SU-DHL-6 (cell line): Measurements from ENCODE around the gene EPAS1.

Experiments
- H2AFZ ChIP-seq: fragments of 200-600 bp; sonication (generic); 2 replicates; pipeline ENCODE4 v1.6.1; 2014; ENCODE audit warnings: low read depth, mild to moderate bottlenecking, moderate library complexity, mixed read lengths, antibody characterized with exemption, low read length; ENCODE audit not compliant: severe bottlenecking
- H3F3A ChIP-seq: fragments of 200-600 bp; shearing (Covaris generic); 2 replicates; pipeline ENCODE4 v1.6.0; 2016; ENCODE audit warnings: antibody characterized with exemption, mild to moderate bottlenecking; ENCODE audit not compliant: insufficient read depth
- H3K27ac ChIP-seq: fragments of 200-600 bp; sonication (generic); 2 replicates; pipeline ENCODE4 v1.5.1; 2016; ENCODE audit warnings: low read depth, mild to moderate bottlenecking, low read length, moderate library complexity, mixed read lengths
- H3K27me3 ChIP-seq: fragments of 200-600 bp; sonication (generic), shearing (Covaris generic); 2 replicates; pipeline ENCODE4 v1.6.0; 2014; ENCODE audit warnings: mild to moderate bottlenecking, low read length
- H3K36me3 ChIP-seq: fragments of 200-600 bp; sonication (generic); 2 replicates; pipeline ENCODE4 v1.6.1; 2014; ENCODE audit warnings: mild to moderate bottlenecking, low read length, mixed read lengths
- H3K4me2 ChIP-seq: fragments of 300-600, 200-600 bp; shearing (Covaris generic), sonication (generic); 2 replicates; pipeline ENCODE4 v1.6.0; 2014; ENCODE audit warnings: low read length, low read depth, mild to moderate bottlenecking; ENCODE audit not compliant: poor library complexity, severe bottlenecking
- H3K4me3 ChIP-seq: fragments of 200-600 bp; sonication (generic); 2 replicates; pipeline ENCODE4 v1.5.1; 2014; ENCODE audit warnings: antibody characterized with exemption, low read length, mild to moderate bottlenecking, mixed read lengths; ENCODE audit not compliant: insufficient read depth, poor library complexity, severe bottlenecking
- H3K79me2 ChIP-seq: fragments of 200-600 bp; sonication (generic); 2 replicates; pipeline ENCODE4 v1.6.1; 2014; ENCODE audit warnings: mild to moderate bottlenecking, low read length, moderate library complexity; ENCODE audit not compliant: insufficient read depth
- H3K9ac ChIP-seq: fragments of 200-600 bp; sonication (generic); 2 replicates; pipeline ENCODE4 v1.7.0; 2014; ENCODE audit warnings: mild to moderate bottlenecking, low read length
- H3K9me2 ChIP-seq: fragments of 200-600 bp; sonication (generic); replicated peaks from 2 replicates; pipeline ENCODE4 v1.6.1; 2014; ENCODE audit warnings: low read length; ENCODE audit not compliant: insufficient read depth
- H3K9me3 ChIP-seq: fragments of 200-600 bp; sonication (generic); 2 replicates; pipeline ENCODE4 v1.6.1; 2014; ENCODE audit warnings: low read length, mixed read lengths; ENCODE audit not compliant: insufficient read depth
- H4K20me1 ChIP-seq: fragments of 200-600 bp; sonication (generic); 2 replicates; pipeline ENCODE4 v1.6.1; 2014; ENCODE audit warnings: low read depth, mild to moderate bottlenecking, antibody characterized with exemption, low read length, moderate library complexity, mixed read lengths
- EZH2phosphoT487 ChIP-seq: fragments of 200-600 bp; sonication (generic), shearing (Covaris generic); conservative IDR thresholded peaks from 2 replicates; pipeline ENCODE4 v1.6.1; 2018; ENCODE audit warnings: mild to moderate bottlenecking, antibody characterized with exemption, low read length, moderate library complexity, mixed read lengths
- TF ChIP-seq, protein P1 (sequence below): fragments of 200-600 bp; sonication (generic); IDR thresholded peaks from one replicate; pipeline ENCODE4 v1.5.1; 2017; ENCODE audit warnings: antibody characterized with exemption, mild to moderate bottlenecking, low read length, moderate library complexity; ENCODE audit not compliant: insufficient read depth, poor library complexity, severe bottlenecking

EPAS1 gene

DNA sequence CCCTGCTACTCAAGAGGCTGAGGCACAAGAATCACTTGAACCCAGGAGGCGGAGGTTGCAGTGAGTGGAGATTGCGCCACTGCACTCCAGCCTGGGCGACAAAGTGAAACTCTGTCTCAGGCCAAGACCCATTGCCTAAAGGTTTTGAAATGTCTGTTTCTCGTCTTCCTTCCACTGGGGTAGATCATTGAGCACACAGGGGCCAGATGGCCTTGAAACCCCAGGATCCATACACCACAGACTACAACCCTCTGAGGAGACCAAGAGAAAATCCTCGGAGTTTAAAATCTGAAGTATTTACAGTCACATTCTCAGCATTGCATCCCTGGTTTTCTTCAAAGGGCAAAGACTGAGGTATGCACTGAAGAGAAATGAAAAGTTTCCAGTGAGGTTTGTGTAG, 7.1 kb upstream of the EPAS1 start:
- TF ChIP-seq EZH2phosphoT487 = no peak
- TF ChIP-seq, protein P1, sequence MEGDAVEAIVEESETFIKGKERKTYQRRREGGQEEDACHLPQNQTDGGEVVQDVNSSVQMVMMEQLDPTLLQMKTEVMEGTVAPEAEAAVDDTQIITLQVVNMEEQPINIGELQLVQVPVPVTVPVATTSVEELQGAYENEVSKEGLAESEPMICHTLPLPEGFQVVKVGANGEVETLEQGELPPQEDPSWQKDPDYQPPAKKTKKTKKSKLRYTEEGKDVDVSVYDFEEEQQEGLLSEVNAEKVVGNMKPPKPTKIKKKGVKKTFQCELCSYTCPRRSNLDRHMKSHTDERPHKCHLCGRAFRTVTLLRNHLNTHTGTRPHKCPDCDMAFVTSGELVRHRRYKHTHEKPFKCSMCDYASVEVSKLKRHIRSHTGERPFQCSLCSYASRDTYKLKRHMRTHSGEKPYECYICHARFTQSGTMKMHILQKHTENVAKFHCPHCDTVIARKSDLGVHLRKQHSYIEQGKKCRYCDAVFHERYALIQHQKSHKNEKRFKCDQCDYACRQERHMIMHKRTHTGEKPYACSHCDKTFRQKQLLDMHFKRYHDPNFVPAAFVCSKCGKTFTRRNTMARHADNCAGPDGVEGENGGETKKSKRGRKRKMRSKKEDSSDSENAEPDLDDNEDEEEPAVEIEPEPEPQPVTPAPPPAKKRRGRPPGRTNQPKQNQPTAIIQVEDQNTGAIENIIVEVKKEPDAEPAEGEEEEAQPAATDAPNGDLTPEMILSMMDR = no peak
- no peak overlapping the region for H3K27ac ChIP-seq
- no peaks in the 10 kb centered on the region for H3K79me2 ChIP-seq
- H3K4me3 ChIP-seq = no peak overlapping the region
- H3K9ac ChIP-seq = no peak overlapping the region
- no peaks in the 10 kb centered on the region for H4K20me1 ChIP-seq
- no peaks in the 10 kb centered on the region for H3K36me3 ChIP-seq
- no peaks in the 10 kb centered on the region for H3K27me3 ChIP-seq
- H3K9me2 ChIP-seq = no peaks in the 10 kb centered on the region
- H3K9me3 ChIP-seq = no peaks in the 10 kb centered on the region
- H3F3A ChIP-seq = no peaks in the 10 kb centered on the region
- no peak overlapping the region for H2AFZ ChIP-seq
- no peak overlapping the region for H3K4me2 ChIP-seq

DNA sequence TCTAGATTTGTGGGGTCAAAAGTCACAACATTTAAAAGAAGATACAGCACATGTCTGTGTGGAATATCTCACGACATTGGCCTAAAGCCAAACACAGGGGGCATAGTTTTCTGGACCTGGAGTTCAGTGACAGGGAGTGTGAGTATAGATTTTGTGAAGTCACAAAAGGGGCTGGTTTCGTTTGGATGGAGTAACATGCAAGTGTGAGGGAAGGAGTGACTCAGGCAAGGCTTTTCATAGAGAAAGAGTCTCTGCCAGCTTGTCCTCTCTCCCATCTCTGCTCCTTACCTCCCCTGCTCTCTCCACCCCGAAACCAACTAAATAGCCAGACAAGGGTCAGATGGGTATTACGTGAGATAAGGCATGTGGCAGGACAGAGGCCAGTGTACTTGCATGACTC, 3.7 kb upstream of the EPAS1 start:
- Histone ChIP-seq H3K4me3 (no peak overlapping the region), H3K9ac (no peak overlapping the region), H3K27me3 (no peaks in the 10 kb centered on the region)

GRCh38 chr2:46294176-46294836, 2.9 kb upstream of the EPAS1 start:
- no peaks in the 10 kb centered on the region for H4K20me1 ChIP-seq
- no peaks in the 10 kb centered on the region for H3K9me2 ChIP-seq
- H2AFZ ChIP-seq = no peak overlapping the region
- no peak overlapping the region for H3K9ac ChIP-seq
- no peak overlapping the region for H3K4me3 ChIP-seq
- no peaks in the 10 kb centered on the region for H3F3A ChIP-seq
- H3K27me3 ChIP-seq = no peaks in the 10 kb centered on the region
- H3K4me2 ChIP-seq = no peak overlapping the region
- no peak overlapping the region for H3K27ac ChIP-seq
- no peaks in the 10 kb centered on the region for H3K79me2 ChIP-seq
- H3K36me3 ChIP-seq = no peaks in the 10 kb centered on the region
- TF ChIP-seq, protein P1 = no peak
- no peak for TF ChIP-seq EZH2phosphoT487
- H3K9me3 ChIP-seq = no peaks in the 10 kb centered on the region

More for the DNA sequence above, 3.7 kb upstream of the EPAS1 start:
- H3K9me3 ChIP-seq = no peaks in the 10 kb centered on the region
- no peaks in the 10 kb centered on the region for H3K36me3 ChIP-seq
- no peak overlapping the region for H3K4me2 ChIP-seq
- H3K27ac ChIP-seq = no peak overlapping the region
- H3F3A ChIP-seq = no peaks in the 10 kb centered on the region
- no peaks in the 10 kb centered on the region for H3K79me2 ChIP-seq
- H4K20me1 ChIP-seq = no peaks in the 10 kb centered on the region
- no peak for TF ChIP-seq EZH2phosphoT487
- TF ChIP-seq, protein P1 = no peak
- no peak overlapping the region for H2AFZ ChIP-seq
- H3K9me2 ChIP-seq = no peaks in the 10 kb centered on the region
